DOHH2 (cell line): ENCODE results near the gene CSNK2A3.

Experiments used
- H3F3A ChIP-seq: fragments of 200-600 bp; sonication (generic), shearing (Covaris generic); 2 replicates; pipeline ENCODE4 v1.6.0; 2016; ENCODE audit warnings: antibody characterized with exemption, mild to moderate bottlenecking; ENCODE audit not compliant: control insufficient read depth, insufficient read depth
- H3K27ac ChIP-seq: fragments of 200-600 bp; sonication (generic); 2 replicates; pipeline ENCODE4 v1.5.1; 2014; ENCODE audit warnings: low read depth, mild to moderate bottlenecking, low read length, moderate library complexity
- H3K27me3 ChIP-seq: fragments of 200-600 bp; sonication (generic); 2 replicates; pipeline ENCODE4 v1.6.1; 2014; ENCODE audit warnings: mild to moderate bottlenecking, low read length, mixed read lengths; ENCODE audit not compliant: control insufficient read depth
- H3K36me3 ChIP-seq: fragments of 200-600 bp; sonication (generic); 2 replicates; pipeline ENCODE4 v1.6.1; 2014; ENCODE audit warnings: mild to moderate bottlenecking, low read length, moderate library complexity, mixed read lengths; ENCODE audit not compliant: control insufficient read depth
- H3K4me1 ChIP-seq: fragments of 200-600 bp; sonication (generic); 2 replicates; pipeline ENCODE4 v1.6.1; 2014; ENCODE audit warnings: mild to moderate bottlenecking, low read length, mixed read lengths; ENCODE audit not compliant: control insufficient read depth
- H3K4me2 ChIP-seq: fragments of 200-600 bp; sonication (generic); 2 replicates; pipeline ENCODE4 v1.6.0; 2014; ENCODE audit warnings: mild to moderate bottlenecking, low read length, moderate library complexity
- H3K4me3 ChIP-seq: fragments of 200-600 bp; sonication (generic); 2 replicates; pipeline ENCODE4 v1.5.1; 2014; ENCODE audit warnings: mild to moderate bottlenecking, low read length, mixed read lengths
- H3K79me2 ChIP-seq: fragments of 200-600 bp; sonication (generic); 2 replicates; pipeline ENCODE4 v1.6.1; 2014; ENCODE audit warnings: mild to moderate bottlenecking, low read length, mixed read lengths; ENCODE audit not compliant: control insufficient read depth
- H3K9me2 ChIP-seq: fragments of 200-600 bp; sonication (generic); replicated peaks from 2 replicates; pipeline ENCODE4 v1.6.1; 2014; ENCODE audit warnings: mild to moderate bottlenecking, low read length, mixed read lengths; ENCODE audit not compliant: control insufficient read depth
- H3K9me3 ChIP-seq: fragments of 200-600 bp; sonication (generic); 2 replicates; pipeline ENCODE4 v1.6.1; 2014; ENCODE audit warnings: antibody characterized with exemption, low read length, mixed read lengths; ENCODE audit not compliant: control insufficient read depth, insufficient read depth
- H4K20me1 ChIP-seq: fragments of 200-600 bp; sonication (generic); 2 replicates; pipeline ENCODE4 v1.6.0; 2014; ENCODE audit warnings: low read depth, mild to moderate bottlenecking, antibody characterized with exemption, low read length, moderate library complexity; ENCODE audit not compliant: control insufficient read depth, insufficient read depth
- EZH2phosphoT487 ChIP-seq: fragments of 200-600 bp; sonication (generic); IDR thresholded peaks from 2 replicates; pipeline ENCODE4 v1.6.1; 2017; ENCODE audit warnings: borderline replicate concordance, mild to moderate bottlenecking, antibody characterized with exemption, low read length, moderate library complexity, mixed read lengths
- TF ChIP-seq, protein P1 (sequence below): fragments of 200-600 bp; sonication (generic); IDR thresholded peaks from one replicate; pipeline ENCODE4 v1.5.1; 2014; ENCODE audit warnings: antibody characterized with exemption, mild to moderate bottlenecking, low read depth, low read length; ENCODE audit not compliant: poor library complexity, severe bottlenecking

CSNK2A3 gene

GRCh38 chr11:11312738-11313137 is 40.3 kb downstream of the CSNK2A3 start:
- Histone ChIP-seq H3K36me3 (no peaks in the 10 kb centered on the region), H4K20me1 (no peaks in the 10 kb centered on the region), H3K27me3 (no peaks in the 10 kb centered on the region), H3K9me3 (no peaks in the 10 kb centered on the region), H3F3A (no peaks in the 10 kb centered on the region), H3K27ac (no peak overlapping the region), H3K4me3 (no peak overlapping the region), H3K79me2 (no peaks in the 10 kb centered on the region), H3K4me1 (no peaks in the 10 kb centered on the region), H3K9me2 (no peaks in the 10 kb centered on the region), H3K4me2 (no peak overlapping the region)
- TF ChIP-seq, protein P1, sequence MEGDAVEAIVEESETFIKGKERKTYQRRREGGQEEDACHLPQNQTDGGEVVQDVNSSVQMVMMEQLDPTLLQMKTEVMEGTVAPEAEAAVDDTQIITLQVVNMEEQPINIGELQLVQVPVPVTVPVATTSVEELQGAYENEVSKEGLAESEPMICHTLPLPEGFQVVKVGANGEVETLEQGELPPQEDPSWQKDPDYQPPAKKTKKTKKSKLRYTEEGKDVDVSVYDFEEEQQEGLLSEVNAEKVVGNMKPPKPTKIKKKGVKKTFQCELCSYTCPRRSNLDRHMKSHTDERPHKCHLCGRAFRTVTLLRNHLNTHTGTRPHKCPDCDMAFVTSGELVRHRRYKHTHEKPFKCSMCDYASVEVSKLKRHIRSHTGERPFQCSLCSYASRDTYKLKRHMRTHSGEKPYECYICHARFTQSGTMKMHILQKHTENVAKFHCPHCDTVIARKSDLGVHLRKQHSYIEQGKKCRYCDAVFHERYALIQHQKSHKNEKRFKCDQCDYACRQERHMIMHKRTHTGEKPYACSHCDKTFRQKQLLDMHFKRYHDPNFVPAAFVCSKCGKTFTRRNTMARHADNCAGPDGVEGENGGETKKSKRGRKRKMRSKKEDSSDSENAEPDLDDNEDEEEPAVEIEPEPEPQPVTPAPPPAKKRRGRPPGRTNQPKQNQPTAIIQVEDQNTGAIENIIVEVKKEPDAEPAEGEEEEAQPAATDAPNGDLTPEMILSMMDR, result no peak
- no peak for TF ChIP-seq EZH2phosphoT487

GRCh38 chr11:11311169-11311568 is 41.9 kb downstream of the CSNK2A3 start:
- Histone ChIP-seq H3K4me2 (no peak overlapping the region), H3F3A (no peaks in the 10 kb centered on the region), H3K27ac (no peak overlapping the region), H3K27me3 (no peaks in the 10 kb centered on the region), H3K9me3 (no peaks in the 10 kb centered on the region), H3K4me1 (no peaks in the 10 kb centered on the region), H4K20me1 (no peaks in the 10 kb centered on the region), H3K36me3 (no peaks in the 10 kb centered on the region), H3K4me3 (no peak overlapping the region), H3K9me2 (no peaks in the 10 kb centered on the region), H3K79me2 (no peaks in the 10 kb centered on the region)
- TF ChIP-seq, protein P1, result no peak
- no peak for TF ChIP-seq EZH2phosphoT487

GRCh38 chr11:11309906-11310305 is 43.1 kb downstream of the CSNK2A3 start:
- no peaks in the 10 kb centered on the region for H3K79me2 ChIP-seq
- no peaks in the 10 kb centered on the region for H3K4me1 ChIP-seq
- no peaks in the 10 kb centered on the region for H3K36me3 ChIP-seq
- H3K9me2 ChIP-seq, result no peaks in the 10 kb centered on the region
- H3K9me3 ChIP-seq, result no peaks in the 10 kb centered on the region
- H3K4me3 ChIP-seq, result no peak overlapping the region
- TF ChIP-seq EZH2phosphoT487, result no peak
- TF ChIP-seq, protein P1, result no peak
- H4K20me1 ChIP-seq, result no peaks in the 10 kb centered on the region
- no peaks in the 10 kb centered on the region for H3F3A ChIP-seq
- no peak overlapping the region for H3K4me2 ChIP-seq
- no peaks in the 10 kb centered on the region for H3K27me3 ChIP-seq
- no peak overlapping the region for H3K27ac ChIP-seq

DNA sequence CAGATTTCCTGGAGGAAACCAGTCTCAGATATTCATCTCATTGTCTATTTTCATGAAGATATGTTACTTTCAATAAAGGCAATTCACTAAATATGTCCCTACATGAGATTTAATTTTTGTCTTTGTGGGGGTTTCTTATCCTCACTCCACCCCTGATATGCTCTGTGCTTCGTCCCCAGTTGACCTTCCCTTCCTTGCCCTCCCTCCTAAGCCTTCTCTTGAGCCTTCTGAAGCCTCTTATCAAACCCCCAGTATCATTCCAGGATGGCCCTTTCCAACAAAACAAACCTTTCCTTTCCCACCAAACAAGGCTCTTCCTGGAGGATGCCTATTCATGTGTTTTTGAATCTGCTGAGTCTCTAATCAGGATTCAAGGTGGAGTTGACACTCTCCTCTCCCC is 44.8 kb downstream of the CSNK2A3 start:
- H3K36me3 ChIP-seq, result no peaks in the 10 kb centered on the region
- H3K9me2 ChIP-seq, result no peaks in the 10 kb centered on the region
- H3K9me3 ChIP-seq, result no peaks in the 10 kb centered on the region
- no peaks in the 10 kb centered on the region; the same call in 1 of the 2 replicates for H3K27me3 ChIP-seq
- H3K4me2 ChIP-seq, result no peak overlapping the region
- no peak overlapping the region for H3K27ac ChIP-seq
- no peaks in the 10 kb centered on the region for H3K79me2 ChIP-seq
- H3K4me1 ChIP-seq, result no peaks in the 10 kb centered on the region
- H3F3A ChIP-seq, result no peaks in the 10 kb centered on the region
- no peak overlapping the region for H3K4me3 ChIP-seq
- no peaks in the 10 kb centered on the region for H4K20me1 ChIP-seq
- TF ChIP-seq, protein P1, result no peak
- no peak for TF ChIP-seq EZH2phosphoT487
